ENCODE data around the gene LMCD1. TPM values are rescaled to one million over a fixed set of nuclear protein-coding genes. Genes with fewer than 3 reads are reported as not detected.

Gene LMCD1
- total and polyA plus RNA-seq, 2 of the 8 experiments (the other 6 are each of a cell fraction or from before 2014, with no cell fraction given), result 12.3 to 26.5 TPM

GRCh38 chr3:8538913-8539312 lies 37.3 kb downstream of the LMCD1 start:
- peaks cover 0 to 8% (median 5%) of the 10 kb centered on the region in 4 experiments; a peak in 4 of 7 replicates for H3K4me1 ChIP-seq (replicated peaks in 1 of 4; ENCODE audit: control insufficient read depth in 3 of 4, insufficient read depth in 4 of 4, low read length in 3 of 4)
- H2AFZ ChIP-seq (ENCODE audit: low read length), result no peak overlapping the region
- H3K14ac ChIP-seq (ENCODE audit: insufficient read length), result no peak overlapping the region
- no peaks in the 10 kb centered on the region for H3K79me2 ChIP-seq (ENCODE audit: control insufficient read depth in 1 of 2, insufficient read depth in 2 of 2, low read length in 2 of 2)
- H4K8ac ChIP-seq (ENCODE audit: extremely low read depth, insufficient read depth, low read length), result no peak overlapping the region
- no peak overlapping the region for H2BK20ac ChIP-seq (ENCODE audit: low read length)
- H4K5ac ChIP-seq (ENCODE audit: insufficient read length, low read depth, low read length), result no peak overlapping the region
- no peaks in the 10 kb centered on the region for H3K27me3 ChIP-seq (replicated peaks in 1 of 4; ENCODE audit: control insufficient read depth in 3 of 4, extremely low read depth in 1 of 4, insufficient read depth in 3 of 4, low read length in 3 of 4)
- no peak overlapping the region for H3K23ac ChIP-seq (ENCODE audit: insufficient read length)
- no peak overlapping the region for H3K27ac ChIP-seq (ENCODE audit: low read depth, low read length)
- H3K23me2 ChIP-seq (ENCODE audit: low read depth, low read length), result no peaks in the 10 kb centered on the region
- 0 out of 4 replicates have a peak, but pooled peaks cover 0 to 2% of the 10 kb centered on the region in 2 experiments for H3K9me3 ChIP-seq (ENCODE audit: insufficient read depth in 2 of 2, low read depth in 1 of 2, low read length in 1 of 2)
- POLR2A ChIA-PET (ENCODE audit: partially characterized antibody), result no interaction called here
- DNase-seq (ENCODE audit: low read depth in 1 of 2, low spot score in 2 of 2), result no peak
- H3K4me3 ChIP-seq (ENCODE audit: extremely low read depth in 1 of 4, insufficient read depth in 2 of 4, low read depth in 3 of 4, low read length in 4 of 4), result no peak overlapping the region
- H3K36me3 ChIP-seq (ENCODE audit: control insufficient read depth in 2 of 4, insufficient read depth in 4 of 4, low read length in 3 of 4), result peaks cover 0 to 14% (median 6%) of the 10 kb centered on the region in 4 experiments; a peak in 7 of 8 replicates
- CTCF ChIA-PET (ENCODE audit: partially characterized antibody), result interaction anchor here (0.8 to 1.3 kb wide), 5 partner anchors 13 to 164 kb away, joined by 3 read pairs; no protein-coding TSS in a partner anchor
- no peak overlapping the region for H3K9ac ChIP-seq (replicated peaks in 1 of 4; ENCODE audit: extremely low read depth in 1 of 4, low read depth in 3 of 4, low read length in 3 of 4)
- no peak overlapping the region for H3K4me2 ChIP-seq (ENCODE audit: insufficient read depth in 1 of 2, low read depth in 2 of 2, low read length in 2 of 2)
- H2BK15ac ChIP-seq (ENCODE audit: low read length), result no peak overlapping the region
- no peak overlapping the region for H3K4ac ChIP-seq (replicated peaks; ENCODE audit: insufficient read length, low read depth, low read length)
- H2BK5ac ChIP-seq (ENCODE audit: low read depth, low read length), result no peak overlapping the region
- no peak overlapping the region for H2BK120ac ChIP-seq (replicated peaks; ENCODE audit: low read depth, low read length)
- H3K79me1 ChIP-seq (ENCODE audit: low read depth, low read length), result no peaks in the 10 kb centered on the region; the same call in 1 of the 2 replicates
- H3K56ac ChIP-seq (replicated peaks; ENCODE audit: insufficient read length, low read depth, low read length), result no peak overlapping the region
- no peak overlapping the region for H2AK5ac ChIP-seq (ENCODE audit: low read depth, low read length)
- H2BK12ac ChIP-seq (ENCODE audit: low read depth, low read length), result no peak overlapping the region
- no peak overlapping the region for H4K91ac ChIP-seq (replicated peaks; ENCODE audit: insufficient read length, low read length)
- H3K18ac ChIP-seq (ENCODE audit: extremely low read depth, low read length), result no peak overlapping the region
- FAIRE-seq, result no peak
- H4K20me1 ChIP-seq (replicated peaks in 1 of 2; ENCODE audit: control insufficient read depth in 1 of 2, insufficient read depth in 2 of 2, low read length in 2 of 2), result no peaks in the 10 kb centered on the region
- 88% methylated on average over 3 of the region's 3 CpGs; no CpG with 5 or more reads in 1 of the 2 experiments for WGBS, 2 experiments (ENCODE audit: extremely low coverage in 1 of 2, insufficient coverage in 1 of 2, insufficient read length in 1 of 2, insufficient replicate concordance in 2 of 2, low coverage in 1 of 2, low lambda C conversion rate in 2 of 2, missing lambda C conversion rate in 1 of 2)
- TF ChIP-seq SP4 (IDR thresholded peaks at IDR 0.05; ENCODE audit: low read length), result no peak
- TF ChIP-seq HDAC2 (IDR thresholded peaks at IDR 0.05; ENCODE audit: borderline replicate concordance in 1 of 2, low read depth in 2 of 2, low read length in 2 of 2), result no peak
- TF ChIP-seq POU5F1 (IDR thresholded peaks at IDR 0.05; ENCODE audit: low read depth, low read length), result no peak
- TF ChIP-seq POLR2A (IDR thresholded peaks at IDR 0.05; ENCODE audit: control extremely low read depth in 1 of 2, low read depth in 2 of 2, low read length in 2 of 2), result no peak
- TF ChIP-seq RBBP5 (IDR thresholded peaks at IDR 0.05; ENCODE audit: borderline replicate concordance, low read depth, low read length), result no peak
- TF ChIP-seq CBX8 (IDR thresholded peaks at IDR 0.05; ENCODE audit: borderline replicate concordance, low read depth, low read length), result no peak
- TF ChIP-seq, protein P1, sequence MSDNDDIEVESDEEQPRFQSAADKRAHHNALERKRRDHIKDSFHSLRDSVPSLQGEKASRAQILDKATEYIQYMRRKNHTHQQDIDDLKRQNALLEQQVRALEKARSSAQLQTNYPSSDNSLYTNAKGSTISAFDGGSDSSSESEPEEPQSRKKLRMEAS (IDR thresholded peaks at IDR 0.05), result no peak
- TF ChIP-seq RFX5 (IDR thresholded peaks at IDR 0.05; ENCODE audit: borderline replicate concordance, low read depth, low read length), result no peak

Data from H1 (cell line).